ENCODE measurements around the gene IFT172.

- TF ChIP-seq EZH2 (IDR thresholded peaks at IDR 0.05; ENCODE audit: borderline replicate concordance, low read depth, low read length, severe bottlenecking), result no peak
- TF ChIP-seq CTCF (IDR thresholded peaks at IDR 0.05; ENCODE audit: borderline replicate concordance, extremely low read depth, low read length, poor library complexity, severe bottlenecking), result no peak
These were observed 41.2 kb downstream of the IFT172 start for GRCh38 chr2:27448381-27448780.

All from DND-41 (cell line).